ENCODE measurements around the gene MAP6D1.

Gene MAP6D1

DNA sequence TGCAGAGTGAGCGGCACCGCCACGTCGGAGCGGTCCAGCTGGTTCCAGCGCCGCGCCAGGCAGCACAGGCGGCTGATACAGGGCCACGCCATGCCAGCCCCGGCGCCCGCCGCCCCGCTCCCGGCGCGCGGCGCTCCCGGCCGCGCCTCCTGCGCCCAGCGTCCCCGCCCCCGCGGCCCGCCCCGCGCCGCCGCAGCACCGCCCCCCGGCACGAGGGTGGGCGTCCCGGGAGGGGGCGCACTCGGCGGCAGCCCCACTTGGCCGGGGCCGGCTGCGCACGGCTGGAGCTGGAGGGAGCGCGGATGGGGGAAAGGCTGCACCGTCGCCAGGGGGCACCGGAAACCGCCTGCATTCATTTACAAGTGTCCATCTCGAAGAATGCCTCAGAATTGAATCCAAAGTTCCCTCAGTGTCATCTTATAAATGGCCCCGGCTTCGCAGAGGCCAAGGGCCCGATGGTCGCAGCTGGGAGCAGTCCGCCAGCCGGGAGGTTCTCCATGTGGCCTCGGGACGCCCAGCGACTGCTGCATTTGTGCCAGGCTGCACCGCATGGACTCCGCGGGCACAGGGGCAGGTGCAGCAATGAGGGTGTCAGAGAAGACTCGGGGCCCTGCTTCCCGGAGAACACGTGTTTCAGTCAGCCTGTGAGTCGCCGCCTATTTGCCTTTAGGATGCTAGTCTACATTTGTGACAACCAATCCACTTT, at the start of gene MAP6D1:
Gene MAP6D1 (minus strand): TSS at position 122 of the 706 bp plus-strand sequence. CDS start 30 bp downstream, at position 92.
- DNase-seq = peak; percentile 56

DNA sequence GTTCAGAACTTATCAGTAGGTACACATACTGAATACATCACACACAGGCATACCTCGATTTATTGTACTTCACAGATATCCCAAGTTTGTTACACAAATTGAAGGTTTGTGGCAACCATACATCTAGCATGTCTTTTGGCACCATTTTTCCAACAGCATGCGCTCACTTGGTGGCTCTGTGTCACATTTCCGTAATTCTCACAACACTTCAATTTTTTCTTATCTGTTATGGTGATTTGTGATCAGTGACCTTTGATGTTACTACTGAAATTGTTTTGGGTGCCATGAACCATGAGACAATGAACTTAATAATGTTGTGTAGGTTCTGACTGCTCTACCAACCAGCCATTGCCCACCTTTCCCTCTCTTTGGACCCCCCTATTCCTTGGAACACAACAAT, 48.5 kb upstream of the MAP6D1 start:
- DNase-seq = no peak

DNA sequence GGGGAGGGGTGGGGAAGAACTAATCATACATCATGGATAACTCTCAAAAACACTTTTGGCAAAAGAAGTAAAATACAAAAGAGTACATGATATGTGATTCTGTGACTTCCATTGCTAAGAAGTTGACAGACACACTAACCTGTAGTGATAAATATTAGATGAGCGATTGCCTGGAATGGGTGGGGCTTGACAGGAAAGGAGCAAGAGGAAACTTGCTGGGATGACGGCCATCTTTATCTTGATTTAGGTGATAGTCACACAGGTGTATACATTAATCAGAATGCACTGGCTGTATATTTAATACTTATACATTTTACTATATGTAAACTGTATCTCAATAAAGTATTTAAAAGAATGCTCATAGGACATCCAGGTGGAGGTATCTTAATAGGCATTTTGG, 46.2 kb upstream of the MAP6D1 start:
- no peak for DNase-seq

DNA sequence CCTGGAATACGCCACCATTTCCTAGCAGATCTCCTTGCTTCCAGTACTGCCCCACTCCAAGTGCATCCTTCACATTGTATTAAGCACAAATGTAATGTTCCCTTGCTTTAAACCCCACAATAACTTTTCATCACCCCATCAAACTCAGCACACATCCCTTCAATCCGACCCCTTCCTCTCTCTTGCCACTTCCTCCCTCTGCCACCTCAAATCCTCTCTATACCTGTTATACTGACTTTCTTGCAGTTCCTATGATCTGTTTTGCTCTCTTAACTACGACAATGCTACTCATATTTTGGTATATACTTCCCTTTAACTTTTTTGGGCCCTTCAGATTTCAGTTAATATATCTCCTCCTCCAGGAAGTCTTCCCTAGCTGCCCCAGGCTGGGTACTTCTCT, 45.2 kb upstream of the MAP6D1 start:
- DNase-seq = no peak

DNA sequence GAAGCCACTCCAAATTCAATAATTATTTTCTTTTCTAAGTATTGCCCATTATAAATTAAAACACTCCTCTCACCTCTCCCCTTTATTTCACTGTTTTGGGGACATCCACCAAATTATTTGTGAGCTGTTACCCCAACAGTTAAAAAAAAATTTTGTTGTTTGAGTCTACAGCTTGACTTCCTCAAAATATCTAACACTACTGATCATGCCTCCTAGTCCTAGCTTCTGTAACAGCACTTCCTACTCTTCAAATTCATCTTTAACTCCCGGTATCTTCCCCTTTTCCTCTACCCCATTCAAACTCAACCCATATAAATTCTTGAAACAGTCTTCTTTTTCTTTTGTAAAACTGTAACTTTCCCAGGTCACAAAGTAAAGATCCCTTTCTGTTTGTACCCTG, 43.4 kb upstream of the MAP6D1 start:
- no peak for DNase-seq

DNA sequence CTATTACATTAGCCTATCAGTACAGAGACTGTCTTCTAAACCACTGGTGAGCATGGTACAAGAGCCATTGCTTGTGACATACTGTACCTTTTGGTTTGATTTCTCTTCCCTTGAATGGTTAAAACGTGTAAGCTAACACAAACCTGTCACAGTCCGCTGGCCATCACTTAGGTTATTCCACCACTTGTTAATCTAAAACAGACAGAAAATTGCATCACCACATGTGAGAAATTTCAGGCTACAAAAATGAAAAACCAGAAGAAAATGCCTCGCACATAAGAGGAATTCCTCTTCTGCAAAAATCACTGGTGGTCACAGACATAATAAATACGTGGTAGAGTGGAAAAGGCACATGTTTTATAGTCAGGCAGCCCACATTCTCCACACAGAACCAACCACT, 37.2 kb upstream of the MAP6D1 start:
- no peak for DNase-seq

DNA sequence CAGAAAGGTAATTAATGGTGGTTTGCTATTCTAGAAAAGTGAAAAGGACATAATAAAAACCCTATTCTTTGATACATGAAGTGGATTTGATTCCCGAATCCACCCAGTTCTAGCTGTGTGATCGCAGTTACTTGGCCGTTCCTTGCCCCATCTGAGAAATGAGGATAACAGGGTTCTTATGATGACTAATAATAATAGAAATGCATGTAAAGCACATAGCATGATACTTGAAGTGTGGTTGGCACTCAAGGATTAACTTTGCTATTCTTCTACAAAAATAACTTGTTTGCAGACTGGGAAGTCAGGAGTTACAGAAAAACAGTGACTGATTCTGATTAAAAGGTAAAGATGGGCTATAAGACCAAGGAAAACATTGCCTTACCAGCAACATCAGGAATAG, 32.5 kb upstream of the MAP6D1 start:
- DNase-seq = no peak

DNA sequence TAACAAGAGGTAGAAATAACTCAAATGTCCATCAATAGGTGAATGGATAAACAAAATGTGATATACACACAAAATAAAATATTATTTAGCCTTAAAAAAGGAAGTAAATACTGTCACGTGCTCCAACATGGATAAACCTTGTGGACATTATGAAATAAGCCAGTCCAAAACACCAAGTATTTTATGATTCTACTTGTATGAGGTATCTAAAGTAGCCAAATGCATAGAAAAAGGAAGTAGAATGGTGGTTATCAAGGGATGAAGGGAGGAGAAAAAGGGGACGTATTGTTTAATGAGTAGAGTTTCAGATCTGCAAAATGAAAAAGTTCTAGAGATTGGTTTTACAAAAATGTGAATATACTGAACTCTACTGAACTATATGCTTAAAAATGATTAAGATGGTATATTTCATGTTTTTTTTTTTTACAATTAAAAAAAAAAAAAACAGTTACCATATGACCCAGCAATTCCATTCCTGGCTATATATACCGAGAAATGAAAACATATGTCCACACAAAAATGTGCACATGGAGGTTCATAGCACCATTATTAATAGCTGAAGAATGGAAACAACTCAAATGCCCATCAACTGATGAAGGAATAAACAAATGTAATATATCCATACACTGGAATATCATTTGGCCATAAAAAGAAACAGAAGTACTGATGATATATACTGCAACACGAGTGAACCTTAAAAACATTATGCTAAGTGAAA, 29.1 kb upstream of the MAP6D1 start:
- no peak for DNase-seq

DNA sequence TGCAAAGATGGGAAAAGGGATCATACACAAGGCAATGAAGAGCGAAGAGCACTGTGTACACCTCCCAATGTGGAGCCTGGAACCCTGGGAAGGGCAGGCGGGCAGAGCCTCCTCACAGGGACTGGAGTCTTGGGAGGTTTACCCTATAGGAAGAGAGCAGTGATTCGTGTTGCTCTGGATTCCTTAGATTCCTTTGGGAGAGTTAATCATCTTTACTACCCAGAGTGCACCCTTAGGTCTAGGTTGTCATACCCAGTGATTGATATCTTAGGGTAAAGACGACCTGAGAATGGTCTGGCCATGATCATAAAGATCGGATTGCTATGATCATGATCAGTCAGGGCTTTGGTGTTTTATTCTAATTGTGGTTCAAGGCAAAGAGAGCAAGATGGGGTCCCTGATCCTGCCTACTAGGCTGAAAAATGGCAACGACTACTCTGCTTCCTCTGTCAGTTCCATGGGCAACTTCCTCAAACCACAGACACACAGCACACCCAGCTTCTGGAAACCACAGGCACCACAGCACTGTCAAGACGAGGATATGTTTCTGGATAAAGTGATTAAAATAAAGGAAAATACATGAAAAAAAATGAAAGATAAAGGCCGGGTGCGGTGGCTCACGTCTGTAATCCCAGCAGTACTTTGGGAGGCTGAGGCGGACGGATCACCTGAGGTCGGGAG, 20.4 kb upstream of the MAP6D1 start:
- DNase-seq = no peak

DNA sequence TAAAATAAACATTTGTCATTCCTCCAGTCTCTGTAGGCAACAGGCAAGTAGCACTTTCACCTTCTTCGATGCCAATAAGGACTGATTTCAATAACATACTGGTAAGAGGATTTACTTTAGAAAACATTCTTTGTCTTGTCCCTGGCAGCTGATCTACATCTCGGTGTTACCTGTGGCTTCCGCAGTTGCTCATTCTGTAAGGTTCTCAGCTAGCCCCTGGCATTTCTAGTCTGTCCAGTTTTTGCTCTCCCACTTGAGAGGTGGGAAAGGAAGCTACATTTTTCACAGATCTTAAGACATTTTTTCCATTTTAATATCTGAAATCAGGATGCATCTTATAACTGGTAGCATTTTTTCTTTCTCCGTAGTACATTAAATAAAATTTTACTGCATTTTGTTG, 19.7 kb upstream of the MAP6D1 start:
- no peak for DNase-seq

DNA sequence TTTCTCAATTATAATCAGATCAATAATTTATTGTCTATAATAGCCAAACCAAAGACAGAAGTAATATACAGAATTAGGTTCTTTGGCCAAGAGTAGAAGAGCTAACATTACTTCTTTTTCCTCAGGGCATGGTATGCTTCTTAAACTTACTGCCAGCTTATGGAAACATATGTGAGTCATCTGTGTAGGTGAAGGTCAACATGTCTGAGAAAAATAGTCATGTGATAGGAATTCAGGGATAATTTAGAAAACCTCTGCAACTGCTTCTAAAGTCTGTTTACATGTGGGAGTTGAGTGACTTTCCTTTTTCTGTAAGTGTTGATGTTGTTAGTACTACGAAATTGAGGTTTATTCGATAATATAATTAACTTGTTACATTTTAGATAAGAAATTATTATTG, 19.2 kb upstream of the MAP6D1 start:
- DNase-seq = no peak

DNA sequence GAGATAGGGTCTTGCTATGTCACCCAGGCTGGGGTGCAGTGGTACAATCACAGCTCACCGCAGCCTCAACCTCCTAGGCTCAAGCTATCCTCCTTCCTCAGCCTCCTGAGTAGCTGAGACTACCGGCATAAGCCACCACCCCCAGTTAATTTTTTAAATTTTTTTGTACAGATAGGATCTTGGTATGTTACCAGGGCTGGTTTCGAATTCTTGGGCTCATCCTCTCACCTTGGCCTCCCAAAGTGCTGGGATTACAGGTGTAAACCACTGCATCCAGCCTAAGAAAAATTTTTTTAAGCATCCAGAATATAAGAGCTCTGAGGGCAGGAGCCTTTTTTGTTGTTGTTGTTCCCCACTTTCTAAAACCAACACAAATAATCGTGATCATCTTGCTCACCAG, 14.4 kb upstream of the MAP6D1 start:
- no peak for DNase-seq

DNA sequence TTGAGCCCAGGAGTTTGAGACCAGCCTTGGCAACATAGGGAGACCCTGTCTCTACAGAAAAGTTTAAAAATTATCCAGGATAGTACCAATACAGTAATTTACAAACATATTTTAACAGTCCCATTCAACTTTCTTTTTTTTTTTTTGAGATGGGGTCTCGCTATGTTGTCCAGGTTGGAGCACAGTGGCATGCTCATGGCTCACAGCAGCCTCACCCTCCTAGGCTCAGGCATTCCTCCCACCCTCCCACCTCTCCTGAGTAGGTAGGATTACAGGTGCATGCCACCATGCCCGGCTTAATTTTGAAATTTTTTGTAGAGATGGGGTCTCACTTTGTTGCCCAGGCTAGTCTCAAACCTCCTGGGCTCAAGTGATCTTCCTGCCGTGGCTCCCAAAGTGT, 12.5 kb upstream of the MAP6D1 start:
- no peak for DNase-seq

DNA sequence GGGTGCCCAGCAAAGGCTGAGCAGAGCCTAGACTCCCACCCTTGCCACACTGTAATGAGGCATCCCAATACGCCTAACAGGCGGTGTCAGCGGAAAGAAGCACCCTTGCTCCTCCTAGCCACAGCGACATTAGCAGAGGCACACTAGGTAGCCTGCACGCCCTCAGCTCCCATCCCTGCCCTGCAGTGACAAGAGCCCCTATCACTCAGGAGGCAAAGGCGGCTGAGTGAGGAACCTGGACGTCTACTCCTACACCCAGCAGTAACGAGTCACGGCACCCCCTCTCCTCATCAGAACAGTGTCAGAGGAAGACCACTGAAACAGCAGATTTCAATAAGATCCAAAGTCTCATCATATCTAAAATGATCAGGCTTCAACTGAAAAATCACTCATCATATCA, 12.0 kb upstream of the MAP6D1 start:
- DNase-seq = no peak

DNA sequence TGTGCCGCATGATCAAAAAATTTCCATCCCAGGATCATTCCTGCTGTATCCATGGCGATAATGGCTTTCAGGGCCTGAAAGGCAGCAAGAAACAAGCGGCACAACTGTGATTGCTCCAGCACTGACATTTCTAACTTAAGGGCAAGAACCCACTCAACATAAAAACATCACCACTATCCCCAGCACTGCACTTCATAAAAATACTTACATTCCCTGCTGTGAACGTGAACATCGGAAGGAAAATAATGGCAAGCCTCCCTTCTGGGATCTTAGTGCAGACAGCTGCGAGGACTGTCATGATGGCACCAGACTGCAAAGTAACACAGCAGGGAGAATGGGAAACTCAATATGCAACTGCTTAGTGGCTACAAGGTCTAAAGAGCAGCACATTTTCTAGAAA, 8.1 kb upstream of the MAP6D1 start:
- DNase-seq = peak; percentile 81

DNA sequence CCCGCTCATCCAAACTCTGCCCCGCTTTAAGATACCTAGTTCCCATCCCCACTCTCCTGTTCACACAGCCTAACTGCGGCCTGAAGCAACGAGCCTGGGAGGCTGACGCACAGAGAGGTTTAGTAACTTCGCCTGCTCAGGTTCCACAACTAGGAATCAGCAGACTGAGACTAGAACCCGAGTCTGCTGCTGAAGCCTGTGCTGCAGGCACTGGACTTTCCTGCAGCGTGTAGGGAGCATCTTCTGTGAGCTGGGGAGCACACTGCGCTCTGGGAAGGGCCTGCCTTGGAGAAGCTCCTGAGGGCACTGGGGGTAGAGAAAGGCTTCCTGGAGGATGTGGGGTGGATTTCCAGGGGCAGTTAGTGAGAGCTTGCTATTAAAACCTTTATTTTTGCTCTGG, 4.8 kb upstream of the MAP6D1 start:
- DNase-seq = no peak

DNA sequence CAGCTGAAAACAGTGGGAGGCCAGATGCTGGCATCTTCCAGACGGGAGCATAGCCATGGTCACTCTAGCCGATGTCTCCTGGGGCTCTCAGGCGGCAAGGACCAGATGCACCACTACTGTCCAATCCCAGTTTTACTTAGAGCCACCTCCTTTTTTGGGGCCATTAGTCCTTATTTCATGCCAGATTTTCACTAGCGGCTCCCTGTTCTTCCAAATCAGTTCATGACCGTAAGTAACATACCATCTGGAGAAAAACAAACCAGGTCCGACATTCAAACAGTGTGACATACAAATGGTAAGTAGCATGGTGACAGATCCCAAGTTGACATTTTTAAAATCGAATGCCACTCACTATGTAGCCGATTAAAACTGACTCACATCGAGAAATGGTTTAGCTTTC, 4.1 kb upstream of the MAP6D1 start:
- DNase-seq = no peak

DNA sequence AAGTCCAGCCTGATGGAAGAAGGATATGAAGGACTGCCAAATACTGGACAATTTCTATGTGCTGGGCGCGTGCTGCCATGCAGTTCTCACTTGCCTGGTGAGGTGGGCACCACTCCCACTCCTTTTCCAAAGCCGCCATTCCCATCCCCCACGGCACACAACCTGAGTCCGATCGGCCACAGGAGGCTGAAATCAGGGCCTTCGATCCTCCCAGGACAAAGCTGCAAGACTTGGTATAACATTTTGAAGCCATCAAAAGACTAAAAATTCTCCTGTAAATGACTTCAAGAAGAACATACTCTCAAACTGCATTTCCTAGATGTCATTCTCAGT, 3.1 kb upstream of the MAP6D1 start:
- DNase-seq = no peak

DNA sequence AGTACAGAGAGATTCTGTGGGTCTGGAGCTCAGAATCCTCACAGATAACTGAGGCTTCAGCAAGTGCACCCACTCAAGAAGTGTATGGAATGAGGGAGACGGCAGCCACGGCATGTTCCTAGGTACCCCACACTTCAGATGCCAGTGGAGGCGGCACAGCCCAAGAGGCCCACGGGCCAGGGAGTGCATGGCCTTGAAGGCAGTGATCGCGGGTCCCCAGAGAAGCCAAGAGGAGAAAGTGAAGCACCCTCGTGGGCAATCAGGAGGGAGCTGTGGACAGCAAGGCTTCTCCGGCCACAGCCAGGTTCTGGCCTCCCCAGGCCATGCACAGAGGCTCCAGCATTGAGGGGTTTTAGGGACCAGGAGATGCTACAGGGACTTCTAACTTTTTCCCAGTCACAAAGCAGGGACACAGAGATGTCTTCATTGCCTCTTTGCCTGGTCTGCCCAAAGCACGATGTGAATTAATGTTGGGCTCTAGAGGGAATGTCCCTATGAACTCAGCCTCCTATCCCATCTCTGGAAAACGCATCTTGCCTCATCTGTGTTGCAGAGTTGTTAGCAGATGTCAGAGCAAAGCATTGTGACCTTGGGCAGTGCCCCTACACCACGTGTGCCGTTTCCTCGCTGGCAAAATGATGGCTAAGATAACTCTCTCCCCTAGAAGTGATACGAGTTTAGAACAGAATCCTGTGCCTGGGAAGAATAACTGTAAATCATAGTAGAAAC, 2.6 kb upstream of the MAP6D1 start:
- no peak for DNase-seq

DNA sequence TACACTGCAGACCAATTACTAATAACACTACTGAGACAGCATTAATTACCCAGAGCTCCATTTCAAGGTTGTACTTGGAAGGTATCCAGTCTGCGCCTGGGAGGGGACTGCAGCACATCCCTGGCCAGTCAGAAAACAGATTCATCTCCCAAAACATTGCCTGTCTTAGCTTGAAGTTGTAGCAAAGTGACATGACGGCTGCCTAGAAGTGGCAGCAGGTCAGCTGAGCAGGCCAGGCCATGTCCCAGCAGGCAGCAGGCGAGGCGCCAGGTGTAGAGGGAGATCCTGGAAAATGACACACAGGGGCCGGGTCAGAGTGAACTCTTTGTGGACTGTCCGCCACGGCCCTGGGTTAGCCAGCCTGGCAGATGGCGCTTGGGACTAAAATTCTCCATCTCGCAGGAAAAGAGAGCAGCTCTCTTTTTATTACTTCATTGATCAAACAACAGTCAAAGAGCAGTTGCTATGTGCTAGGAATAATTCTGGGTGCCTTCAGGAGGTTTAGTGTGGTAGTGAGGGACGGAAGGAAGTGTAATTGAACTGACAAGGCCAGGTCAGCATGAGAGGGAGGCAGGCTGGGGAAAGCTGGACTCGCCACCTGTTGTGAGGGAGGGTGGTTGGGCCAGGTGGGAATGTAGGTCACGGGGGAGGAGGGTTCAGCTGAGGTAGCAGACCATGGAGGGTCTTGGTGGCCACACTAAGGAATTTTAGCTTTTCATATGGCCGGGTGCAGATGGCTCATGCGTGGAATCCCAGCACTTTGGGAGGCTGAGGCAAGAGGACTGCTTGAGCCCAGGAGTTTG, 1.3 kb upstream of the MAP6D1 start:
- no peak for DNase-seq

DNA sequence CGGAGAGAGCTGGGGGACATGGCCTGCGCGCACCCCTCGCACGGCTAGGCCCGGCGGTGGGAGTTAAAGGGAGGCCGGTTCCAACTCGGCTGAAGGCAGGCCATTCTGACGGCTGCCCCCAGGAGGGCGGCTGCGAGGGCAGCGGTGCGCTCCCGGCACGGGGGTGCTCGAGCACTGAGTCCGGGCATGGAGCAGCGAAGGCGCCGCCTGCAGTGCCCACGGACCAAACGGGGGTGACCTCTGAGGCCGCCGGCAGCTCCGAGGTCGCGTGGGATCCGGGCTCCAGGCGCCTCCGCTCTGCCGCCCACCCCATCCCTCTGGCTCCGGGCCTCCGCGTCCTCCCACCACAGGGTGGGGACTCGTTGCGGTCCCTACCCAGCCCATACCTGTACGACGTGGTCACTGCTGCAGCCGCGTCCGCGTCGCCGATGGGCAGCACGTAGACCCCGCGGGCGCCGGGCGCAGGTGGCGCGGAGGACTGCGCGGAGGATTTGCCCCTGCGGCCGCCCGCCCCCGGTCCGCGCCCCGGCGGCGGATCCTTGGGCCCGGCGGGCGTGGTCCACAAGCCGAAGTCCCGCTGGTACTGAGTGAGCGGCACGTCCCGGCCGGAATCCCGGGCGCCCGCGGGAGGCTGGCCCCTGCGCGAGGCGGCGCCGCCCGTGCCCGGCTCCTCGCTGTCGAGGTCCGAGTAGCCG, 469 bp downstream of the MAP6D1 start:
- no peak for DNase-seq

DNA sequence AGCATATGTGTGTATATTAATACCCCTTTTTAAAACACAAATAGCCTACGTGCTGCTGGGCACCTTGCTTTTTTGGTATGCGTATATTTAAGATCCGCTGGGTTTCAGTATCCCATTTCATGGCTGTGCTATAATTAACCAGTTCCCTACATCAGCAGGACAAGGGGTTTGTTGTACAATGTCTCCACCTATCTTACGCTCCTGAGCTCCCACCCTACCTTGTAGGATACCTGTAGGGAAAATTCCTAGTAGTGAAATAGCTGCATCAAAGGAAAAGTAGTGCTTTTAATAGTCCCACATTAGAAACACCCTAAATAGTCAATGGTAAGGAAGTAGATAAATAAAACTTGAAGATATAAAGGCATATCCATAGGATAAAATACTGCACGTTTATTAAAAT, 1.4 kb downstream of the MAP6D1 start:
- DNase-seq = no peak

Measured in NCI-H2227 treated with DMSO at 0.1 percent for 48 hours (cell line).